ENCODE data around the gene AK5. TPM values are rescaled to one million over a fixed set of nuclear protein-coding genes. Genes with fewer than 3 reads are reported as not detected.

AK5 gene
- total RNA-seq, 4 donors from 2014 or later: 0.17 to 1.6 (median 0.56) TPM; not detected in 1

DNA sequence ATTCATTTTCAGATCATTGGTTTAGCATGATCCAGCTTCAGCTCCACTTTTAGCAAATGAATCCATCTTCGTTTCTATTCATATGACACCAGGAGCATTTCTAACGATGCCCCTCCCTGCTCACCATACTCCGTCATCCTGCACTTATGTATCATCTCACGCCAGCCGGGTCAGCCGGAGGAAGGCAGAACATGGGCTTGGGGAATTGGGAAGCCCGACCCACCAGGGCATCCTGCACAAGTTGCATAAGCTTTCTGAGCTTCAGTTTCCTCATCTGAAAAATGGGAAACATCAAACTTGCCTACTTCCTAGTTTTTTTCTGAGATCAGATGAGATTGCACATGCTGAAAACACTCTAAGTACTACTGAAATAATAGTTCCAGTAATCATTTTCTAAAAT lies 194.7 kb downstream of the AK5 start:
- intact Hi-C loops (cut with DNase I): no loop called here
- no peak overlapping the region for H3K4me3 ChIP-seq (replicated peaks in 1 of 3)
- DNase-seq: no peak
- WGBS, 2 donors: 76 to 84% methylated on average over 7 of the region's 7 CpGs
- TF ChIP-seq POLR2A (IDR thresholded peaks at IDR 0.05): no peak
- TF ChIP-seq CTCF (IDR thresholded peaks at IDR 0.05): no peak
- no peaks in the 10 kb centered on the region for H3K9me3 ChIP-seq
- no peaks in the 10 kb centered on the region for H3K27me3 ChIP-seq
- H3K27ac ChIP-seq: no peak overlapping the region
- H3K36me3 ChIP-seq: no peaks in the 10 kb centered on the region
- no peaks in the 10 kb centered on the region for H3K4me1 ChIP-seq

DNA sequence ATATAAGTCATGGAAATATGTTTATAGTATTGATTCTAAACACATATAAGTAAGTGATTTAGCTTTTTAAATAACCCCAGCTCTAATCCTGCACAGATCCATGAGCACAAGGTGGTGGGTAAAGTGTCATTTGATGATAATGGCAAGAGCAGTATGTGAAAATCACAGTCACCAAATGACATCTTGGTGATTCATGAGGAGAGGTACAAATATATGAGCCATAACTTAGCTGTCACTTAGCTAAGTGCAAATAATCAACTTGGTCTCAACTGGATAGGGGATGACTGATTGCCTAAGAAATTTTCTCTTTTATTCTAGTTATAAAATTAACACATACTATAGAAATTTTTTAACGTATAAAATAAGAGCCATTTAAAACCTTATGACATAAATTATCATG lies 202.5 kb downstream of the AK5 start:
- intact Hi-C loops (cut with DNase I): no loop called here
- TF ChIP-seq POLR2A (IDR thresholded peaks at IDR 0.05) (no peak), CTCF (IDR thresholded peaks at IDR 0.05) (no peak)
- Histone ChIP-seq H3K27me3 (no peaks in the 10 kb centered on the region), H3K9me3 (no peaks in the 10 kb centered on the region), H3K36me3 (no peaks in the 10 kb centered on the region), H3K27ac (no peak overlapping the region), H3K4me3 (replicated peaks in 1 of 3) (no peak overlapping the region), H3K4me1 (no peaks in the 10 kb centered on the region)
- 82 to 85% methylated on average over 1 of the region's 1 CpG for WGBS, 2 donors
- no peak for DNase-seq

DNA sequence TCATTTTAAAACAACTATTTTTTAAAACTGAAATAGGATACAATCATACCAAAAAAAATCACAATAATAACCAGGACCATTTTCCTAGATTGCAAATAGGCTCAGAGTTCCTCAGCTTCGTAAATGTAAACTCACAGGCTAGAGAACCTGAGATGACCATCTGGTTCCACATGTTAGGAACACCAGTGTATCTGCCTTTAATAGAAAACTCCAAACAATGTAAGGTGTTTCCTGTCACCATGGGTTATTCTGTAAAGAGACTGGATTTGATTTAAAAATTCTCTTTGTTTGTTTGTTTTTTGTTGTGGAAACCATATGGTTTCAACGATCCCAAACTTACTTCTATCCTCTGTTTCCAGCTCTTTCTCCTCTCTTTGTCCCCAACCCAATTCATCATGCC lies 203.1 kb downstream of the AK5 start:
- Histone ChIP-seq H3K9me3 (no peaks in the 10 kb centered on the region), H3K4me3 (replicated peaks in 1 of 3) (no peak overlapping the region), H3K36me3 (no peaks in the 10 kb centered on the region), H3K27me3 (no peaks in the 10 kb centered on the region), H3K27ac (no peak overlapping the region), H3K4me1 (no peaks in the 10 kb centered on the region)
- WGBS, 2 donors: 69 to 72% methylated on average over 2 of the region's 2 CpGs
- TF ChIP-seq CTCF (IDR thresholded peaks at IDR 0.05) (no peak), POLR2A (IDR thresholded peaks at IDR 0.05) (no peak)
- no peak for DNase-seq
- intact Hi-C loops (cut with DNase I): no loop called here

DNA sequence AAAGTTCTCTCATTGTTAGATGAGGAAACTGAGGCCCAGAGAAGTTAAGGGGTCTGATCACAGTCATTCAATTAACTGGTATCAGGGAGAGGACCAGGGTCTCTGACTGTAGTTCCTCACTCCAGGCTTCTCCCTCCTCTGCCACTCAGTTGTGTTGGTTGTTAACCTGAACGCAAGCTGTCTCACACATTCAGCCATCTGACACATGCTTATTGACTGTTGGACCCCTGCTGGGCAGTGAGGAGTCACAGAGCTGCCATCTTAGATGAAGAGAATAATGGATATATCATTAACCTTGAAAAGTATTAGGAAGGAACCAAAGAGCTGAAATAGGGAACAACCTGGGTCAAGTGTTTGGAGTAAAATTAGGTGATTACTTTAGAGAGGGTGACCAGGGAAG lies 205.8 kb downstream of the AK5 start:
- intact Hi-C loops (cut with DNase I): no loop called here
- WGBS, 2 donors: 84 to 95% methylated on average over 1 of the region's 1 CpG
- no peak for DNase-seq

GRCh38 chr1:77489910-77490309 lies 208.1 kb downstream of the AK5 start:
- no peak overlapping the region for H3K4me3 ChIP-seq (replicated peaks in 1 of 3)
- no peak overlapping the region for H3K27ac ChIP-seq
- intact Hi-C loops (cut with DNase I): no loop called here
- no peaks in the 10 kb centered on the region for H3K9me3 ChIP-seq
- no peaks in the 10 kb centered on the region for H3K27me3 ChIP-seq
- 81 to 89% methylated on average over 2 of the region's 2 CpGs for WGBS, 2 donors
- TF ChIP-seq POLR2A (IDR thresholded peaks at IDR 0.05) (no peak), CTCF (IDR thresholded peaks at IDR 0.05) (no peak)
- H3K4me1 ChIP-seq: no peaks in the 10 kb centered on the region
- DNase-seq: no peak
- H3K36me3 ChIP-seq: no peaks in the 10 kb centered on the region

More for the DNA sequence above, 205.8 kb downstream of the AK5 start:
- Histone ChIP-seq H3K27me3 (no peaks in the 10 kb centered on the region), H3K9me3 (no peaks in the 10 kb centered on the region), H3K36me3 (no peaks in the 10 kb centered on the region), H3K4me1 (no peaks in the 10 kb centered on the region), H3K4me3 (replicated peaks in 1 of 3) (no peak overlapping the region), H3K27ac (no peak overlapping the region)
- TF ChIP-seq POLR2A (IDR thresholded peaks at IDR 0.05) (no peak), CTCF (IDR thresholded peaks at IDR 0.05) (no peak)
